Activated CD4-positive, alpha-beta T cell treated with anti-CD3 and anti-CD28 coated beads, Interleukin-10, Interleukin-2, amounts not matched to agents 100 ng/mL and 50 ng/mL, durations not matched to agents 16 hours and 8 hours (primary cell): ENCODE data around the gene MGRN1.

ENCODE experiments used
- DNase-seq: peaks from one replicate; pipeline ENCODE4 v3.0.0-alpha.2; 2020

The MGRN1 gene

GRCh38 chr16:4606354-4606753 lies 18.3 kb upstream of the MGRN1 start:
- DNase-seq = no peak

GRCh38 chr16:4607841-4608703 lies 16.6 kb upstream of the MGRN1 start:
- DNase-seq = no peak

GRCh38 chr16:4608704-4608980 lies 16.0 kb upstream of the MGRN1 start:
- DNase-seq = no peak

- no peak for DNase-seq
Measured at GRCh38 chr16:4609200-4610010, 15.2 kb upstream of the MGRN1 start.

GRCh38 chr16:4610011-4611005 lies 14.3 kb upstream of the MGRN1 start:
- no peak for DNase-seq

- no peak for DNase-seq
Measured at GRCh38 chr16:4611337-4612021, 13.1 kb upstream of the MGRN1 start.

GRCh38 chr16:4612474-4612931 lies 12.1 kb upstream of the MGRN1 start:
- DNase-seq = no peak

GRCh38 chr16:4612977-4613635 lies 11.5 kb upstream of the MGRN1 start:
- no peak for DNase-seq

GRCh38 chr16:4613636-4614570 lies 10.7 kb upstream of the MGRN1 start:
- peak; percentile 63 for DNase-seq

- DNase-seq = peak; percentile 90
Measured at GRCh38 chr16:4614571-4615383, 9.8 kb upstream of the MGRN1 start, which contains the start of gene UBALD1. TSS of gene UBALD1 (minus strand) at chr16:4614888. CDS start at chr16:4614797, 91 bp downstream.

- DNase-seq = no peak
Measured at GRCh38 chr16:4615384-4616046, 9.1 kb upstream of the MGRN1 start.

GRCh38 chr16:4616047-4616811 lies 8.4 kb upstream of the MGRN1 start:
- DNase-seq = peak; percentile 100

- DNase-seq = no peak
Measured at GRCh38 chr16:4617880-4618279, 6.7 kb upstream of the MGRN1 start.

GRCh38 chr16:4618645-4619418 lies 5.8 kb upstream of the MGRN1 start:
- no peak for DNase-seq

- DNase-seq = no peak
Measured at GRCh38 chr16:4623593-4623992, 1.0 kb upstream of the MGRN1 start.

GRCh38 chr16:4624827-4625559 lies 367 bp downstream of the MGRN1 start:
- peak; percentile 73 for DNase-seq
